Progenitor cell of endocrine pancreas (in vitro differentiated cells): ENCODE measurements around the gene FXR2. TPM values are rescaled to one million over a fixed set of nuclear protein-coding genes. Genes with fewer than 3 reads are reported as not detected.

ENCODE experiments used
- DNase-seq: peaks from one replicate; pipeline ENCODE4 v3.0.0; 2021; ENCODE audit warnings: low spot score; ENCODE audit not compliant: unreplicated experiment
- H3K27ac Mint-ChIP-seq: 2 replicates; pipeline ENCODE4 v1.8.0; 2021; ENCODE audit warnings: mild to moderate bottlenecking, moderate library complexity, mixed read lengths
- H3K27me3 Mint-ChIP-seq: 2 replicates; pipeline ENCODE4 v1.8.0; 2021; ENCODE audit warnings: mixed read lengths
- H3K36me3 Mint-ChIP-seq: 2 replicates; pipeline ENCODE4 v1.8.0; 2022; ENCODE audit warnings: mixed read lengths; ENCODE audit not compliant: insufficient read depth
- H3K4me1 Mint-ChIP-seq: 2 replicates; pipeline ENCODE4 v1.8.0; 2021; ENCODE audit warnings: low read depth, mixed read lengths
- H3K4me3 Mint-ChIP-seq: 2 replicates; pipeline ENCODE4 v1.8.0; 2021; ENCODE audit warnings: low read depth, mild to moderate bottlenecking, moderate library complexity, mixed read lengths
- H3K9me3 Mint-ChIP-seq: 2 replicates; pipeline ENCODE4 v1.8.0; 2021; ENCODE audit warnings: low read depth, mixed read lengths
- CTCF ChIP-seq: fragments of 200-600 bp; sonication (generic); IDR thresholded peaks from one replicate; pipeline ENCODE4 v1.5.0; 2021; ENCODE audit warnings: antibody characterized with exemption, mild to moderate bottlenecking; ENCODE audit not compliant: unreplicated experiment
- total RNA-seq: library from RNA; stranded (reverse); gene quantifications from 2 replicates; pipeline ENCODE4 v1.2.1, GENCODE V29; 2021

FXR2 gene
- total RNA-seq, 1 donor from 2014 or later, result 53.6 TPM

GRCh38 chr17:7548585-7549400, 65.9 kb downstream of the FXR2 start, which contains the start of gene TNFSF12:
Gene TNFSF12, plus strand, starts transcription at chr17:7549058. Its CDS starts 96 bp downstream, at chr17:7549154.
- peaks cover 22% of the 10 kb centered on the region for H3K4me1 Mint-ChIP-seq
- DNase-seq, result no peak
- peak; percentile 31 for TF ChIP-seq CTCF
- H3K4me3 Mint-ChIP-seq, result peak within 1 kb of the TSS; percentile 71
- H3K36me3 Mint-ChIP-seq, result peaks cover 1% of the 10 kb centered on the region
- no peaks in the 10 kb centered on the region for H3K27me3 Mint-ChIP-seq
- peak within 1 kb of the TSS; percentile 86 for H3K27ac Mint-ChIP-seq
- H3K9me3 Mint-ChIP-seq, result no peaks in the 10 kb centered on the region

- Mint-ChIP-seq H3K27me3 (peaks cover 3% of the 10 kb centered on the region), H3K36me3 (no peaks in the 10 kb centered on the region), H3K4me1 (peaks cover 15% of the 10 kb centered on the region), H3K4me3 (no peak overlapping the region), H3K9me3 (no peaks in the 10 kb centered on the region), H3K27ac (no peak overlapping the region)
- TF ChIP-seq CTCF, result no peak
- DNase-seq, result no peak
These were observed 69.8 kb downstream of the FXR2 start for GRCh38 chr17:7544911-7545310.

Other genes with a start within 250 kb of the FXR2 start
- 9.1 and 13.4 TPM in 2 replicates for gene TNK1, start 233.8 kb downstream of the FXR2 start, total RNA-seq
- gene PLSCR3, start 220.4 kb downstream of the FXR2 start, total RNA-seq, result 35.5 and 37.9 TPM in 2 replicates
- gene TMEM256, start 210.8 kb downstream of the FXR2 start, total RNA-seq, result 89.2 and 102 TPM in 2 replicates
- gene NLGN2, start 207.1 kb downstream of the FXR2 start, total RNA-seq, result 30.3 and 34.4 TPM in 2 replicates
- gene SPEM1, start 194.6 kb downstream of the FXR2 start, total RNA-seq, result not detected in 2 replicates
- gene SPEM2, start 189.3 kb downstream of the FXR2 start, total RNA-seq, result not detected in 2 replicates
- not detected in 2 replicates for gene SPEM3, start 186.0 kb downstream of the FXR2 start, total RNA-seq
- 8.1 and 10.0 TPM in 2 replicates for gene TMEM102, start 179.5 kb downstream of the FXR2 start, total RNA-seq
- gene FGF11, start 175.4 kb downstream of the FXR2 start, total RNA-seq, result 4.5 and 5.1 TPM in 2 replicates
- 17.2 and 19.1 TPM in 2 replicates for gene CHRNB1, start 169.8 kb downstream of the FXR2 start, total RNA-seq
- gene ZBTB4, start 135.3 kb downstream of the FXR2 start, total RNA-seq, result 26.8 and 28.4 TPM in 2 replicates
- not detected in 2 replicates for gene SLC35G6, start 133.5 kb downstream of the FXR2 start, total RNA-seq
- 195 and 210 TPM in 2 replicates for gene POLR2A, start 130.5 kb downstream of the FXR2 start, total RNA-seq
- 9.4 and 10.7 TPM in 2 replicates for gene TNFSF12, start 65.8 kb downstream of the FXR2 start, total RNA-seq
- 4.1 and 4.7 TPM in 2 replicates for gene TNFSF13, start 56.1 kb downstream of the FXR2 start, total RNA-seq
- 58.2 and 62.5 TPM in 2 replicates for gene SENP3, start 53.0 kb downstream of the FXR2 start, total RNA-seq
- not detected in 2 replicates for gene CD68, start 35.3 kb downstream of the FXR2 start, total RNA-seq
- gene MPDU1, start 31.0 kb downstream of the FXR2 start, total RNA-seq, result 71.4 and 71.9 TPM in 2 replicates
- 0.93 and 1.0 TPM in 2 replicates for gene SOX15, start 24.8 kb downstream of the FXR2 start, total RNA-seq
- 108 and 120 TPM in 2 replicates for gene SAT2, start 12.9 kb upstream of the FXR2 start, total RNA-seq
- 5.1 and 5.9 TPM in 2 replicates for gene SHBG, start 15.2 kb upstream of the FXR2 start, total RNA-seq
- gene ATP1B2, start 36.0 kb upstream of the FXR2 start, total RNA-seq, result 1.5 and 2.1 TPM in 2 replicates
- 106 and 121 TPM in 2 replicates for gene TP53, start 72.6 kb upstream of the FXR2 start, total RNA-seq
- gene WRAP53, start 73.6 kb upstream of the FXR2 start, total RNA-seq, result 26.4 and 28.0 TPM in 2 replicates
- gene EFNB3, start 90.3 kb upstream of the FXR2 start, total RNA-seq, result 32.3 and 34.5 TPM in 2 replicates
- gene DNAH2, start 102.8 kb upstream of the FXR2 start, total RNA-seq, result 0.22 and 0.29 TPM in 2 replicates
- gene KDM6B, start 219.3 kb upstream of the FXR2 start, total RNA-seq, result 110 and 117 TPM in 2 replicates
- gene TMEM88, start 240.2 kb upstream of the FXR2 start, total RNA-seq, result 11.3 and 15.8 TPM in 2 replicates
- gene NAA38, start 242.7 kb upstream of the FXR2 start, total RNA-seq, result 63.4 and 70.0 TPM in 2 replicates
- gene CYB5D1, start 243.1 kb upstream of the FXR2 start, total RNA-seq, result 16.3 and 18.2 TPM in 2 replicates